SK-N-SH treated with all-trans-retinoic acid at 6 μM for 48 hours (cell line): Measurements from ENCODE around the gene DLG1.

Source experiments
- ATAC-seq: fragments of 200-7000 bp; cut with Tn5 transposase; 3 replicates; pipeline ENCODE4 v1.9.1; 2020; ENCODE audit warnings: mild to moderate bottlenecking, moderate library complexity
- ARNTL ChIP-seq: fragments of 450-650 bp; formaldehyde crosslinking; IDR thresholded peaks from 2 replicates; pipeline ENCODE4 v1.5.0; 2020; ENCODE audit warnings: low read depth, mild to moderate bottlenecking, moderate library complexity, borderline replicate concordance
- BACH2 ChIP-seq: fragments of 250-450 bp; sonication (Bioruptor Pico); IDR thresholded peaks from 2 replicates; pipeline ENCODE4 v1.9.0; 2021; ENCODE audit warnings: mild to moderate bottlenecking, borderline replicate concordance
- CSDC2 ChIP-seq: fragments of 250-450 bp; sonication (Bioruptor Pico); IDR thresholded peaks from 2 replicates; pipeline ENCODE4 v1.5.0; 2020; ENCODE audit warnings: mild to moderate bottlenecking, moderate library complexity
- ESRRG ChIP-seq: fragments of 250-450 bp; sonication (Bioruptor Pico); IDR thresholded peaks from 2 replicates; pipeline ENCODE4 v1.6.1; 2021; ENCODE audit warnings: mild to moderate bottlenecking
- GLIS3 ChIP-seq: fragments of 250-450 bp; sonication (Bioruptor Pico); IDR thresholded peaks from 2 replicates; pipeline ENCODE4 v1.5.0; 2020; ENCODE audit warnings: mild to moderate bottlenecking, moderate library complexity
- ISL1 ChIP-seq: fragments of 250-450 bp; sonication (Bioruptor Pico); IDR thresholded peaks from 2 replicates; pipeline ENCODE4 v2.1.2; 2022; ENCODE audit warnings: mild to moderate bottlenecking, moderate library complexity
- OSR1 ChIP-seq: fragments of 250-450 bp; sonication (Bioruptor Pico); IDR thresholded peaks from 2 replicates; pipeline ENCODE4 v1.8.0; 2022; ENCODE audit warnings: moderate library complexity, mild to moderate bottlenecking, inconsistent platforms
- RARB ChIP-seq: fragments of 250-450 bp; sonication (Bioruptor Pico); IDR thresholded peaks from 2 replicates; pipeline ENCODE4 v1.8.0; 2021; ENCODE audit warnings: mild to moderate bottlenecking, moderate library complexity
- SNAI2 ChIP-seq: fragments of 250-450 bp; sonication (Bioruptor Pico); IDR thresholded peaks from 2 replicates; pipeline ENCODE4 v1.5.0; 2020; ENCODE audit warnings: mild to moderate bottlenecking, moderate library complexity
- TCF4 ChIP-seq: fragments of 250-450 bp; sonication (Bioruptor Pico); IDR thresholded peaks from 2 replicates; pipeline ENCODE4 v1.8.0; 2021; ENCODE audit warnings: mild to moderate bottlenecking, moderate library complexity, borderline replicate concordance
- TOX ChIP-seq: fragments of 250-450 bp; sonication (Bioruptor Pico); IDR thresholded peaks from 2 replicates; pipeline ENCODE4 v1.8.0; 2021; ENCODE audit warnings: mild to moderate bottlenecking, moderate library complexity, borderline replicate concordance
- ZFP3 ChIP-seq: fragments of 250-450 bp; sonication (Bioruptor Pico); IDR thresholded peaks from 2 replicates; pipeline ENCODE4 v1.5.0; 2020; ENCODE audit warnings: mild to moderate bottlenecking, moderate library complexity
- ZFP30 ChIP-seq: fragments of 450-650 bp; formaldehyde crosslinking; IDR thresholded peaks from 2 replicates; pipeline ENCODE4 v1.5.0; 2022; ENCODE audit warnings: mild to moderate bottlenecking, moderate library complexity
- ZNF565 ChIP-seq: fragments of 450-650 bp; formaldehyde crosslinking; conservative IDR thresholded peaks from 2 replicates; pipeline ENCODE4 v1.5.0; 2020; ENCODE audit warnings: low read depth, mild to moderate bottlenecking, moderate library complexity
- ZNF70 ChIP-seq: fragments of 450-650 bp; formaldehyde crosslinking; IDR thresholded peaks from 2 replicates; pipeline ENCODE4 v1.5.0; 2020; ENCODE audit warnings: mild to moderate bottlenecking, moderate library complexity
- ZNF8 ChIP-seq: fragments of 450-650 bp; formaldehyde crosslinking; IDR thresholded peaks from 2 replicates; pipeline ENCODE4 v1.5.0; 2020; ENCODE audit warnings: mild to moderate bottlenecking, moderate library complexity
- TF ChIP-seq, protein P1 (sequence below): fragments of 250-450 bp; sonication (Bioruptor Pico); IDR thresholded peaks from 2 replicates; pipeline ENCODE4 v1.8.0; 2021; ENCODE audit warnings: low read depth, mild to moderate bottlenecking, moderate library complexity, borderline replicate concordance
- TF ChIP-seq, protein P2 (sequence below): fragments of 250-450 bp; sonication (Bioruptor Pico); IDR thresholded peaks from 2 replicates; pipeline ENCODE4 v1.5.1; 2020; ENCODE audit warnings: low read depth, mild to moderate bottlenecking, moderate library complexity
- TF ChIP-seq, protein P3 (sequence below): fragments of 250-450 bp; sonication (Bioruptor Pico); IDR thresholded peaks from 2 replicates; pipeline ENCODE4 v1.5.1; 2021; ENCODE audit warnings: mild to moderate bottlenecking, moderate library complexity
- TF ChIP-seq, protein P4 (sequence below): fragments of 250-450 bp; sonication (Bioruptor Pico); IDR thresholded peaks from 2 replicates; pipeline ENCODE4 v1.5.0; 2020; ENCODE audit warnings: mild to moderate bottlenecking, moderate library complexity
- TF ChIP-seq, protein P5 (sequence below): fragments of 250-450 bp; sonication (Bioruptor Pico); IDR thresholded peaks from 2 replicates; pipeline ENCODE4 v1.8.0; 2020; ENCODE audit warnings: mild to moderate bottlenecking, moderate library complexity, borderline replicate concordance

Gene DLG1

DNA sequence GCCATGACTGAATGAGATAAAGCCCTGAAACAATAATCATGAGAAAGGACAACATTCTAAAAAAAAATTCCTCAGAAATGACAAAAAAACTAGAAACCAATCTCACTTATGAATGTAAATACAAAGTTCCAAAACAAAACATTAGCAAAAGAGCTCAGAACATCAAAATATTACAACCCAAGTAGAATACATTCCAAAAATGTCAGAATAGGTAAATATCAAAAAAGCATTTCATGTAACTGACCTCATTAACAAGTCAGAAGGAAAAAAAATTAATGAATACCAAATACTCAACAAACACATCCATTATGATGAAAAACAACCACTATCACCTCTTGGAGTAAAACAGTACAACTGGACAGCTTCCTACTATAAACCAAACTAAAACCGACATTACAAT is 93.1 kb downstream of the DLG1 start:
- no peak for ATAC-seq
- TF ChIP-seq GLIS3 (CRISPR knock-in tag) (no peak), SNAI2 (CRISPR knock-in tag) (no peak), TOX (CRISPR knock-in tag) (no peak), ESRRG (CRISPR knock-in tag) (no peak), BACH2 (CRISPR knock-in tag) (no peak), TCF4 (CRISPR knock-in tag) (no peak), ZFP30 (CRISPR knock-in tag) (no peak), ISL1 (CRISPR knock-in tag) (no peak), OSR1 (no peak), ZNF8 (no peak), ARNTL (CRISPR knock-in tag) (no peak), ZNF565 (CRISPR knock-in tag) (no peak), ZFP3 (CRISPR knock-in tag) (no peak), RARB (CRISPR knock-in tag) (no peak)
- TF ChIP-seq, protein P1, sequence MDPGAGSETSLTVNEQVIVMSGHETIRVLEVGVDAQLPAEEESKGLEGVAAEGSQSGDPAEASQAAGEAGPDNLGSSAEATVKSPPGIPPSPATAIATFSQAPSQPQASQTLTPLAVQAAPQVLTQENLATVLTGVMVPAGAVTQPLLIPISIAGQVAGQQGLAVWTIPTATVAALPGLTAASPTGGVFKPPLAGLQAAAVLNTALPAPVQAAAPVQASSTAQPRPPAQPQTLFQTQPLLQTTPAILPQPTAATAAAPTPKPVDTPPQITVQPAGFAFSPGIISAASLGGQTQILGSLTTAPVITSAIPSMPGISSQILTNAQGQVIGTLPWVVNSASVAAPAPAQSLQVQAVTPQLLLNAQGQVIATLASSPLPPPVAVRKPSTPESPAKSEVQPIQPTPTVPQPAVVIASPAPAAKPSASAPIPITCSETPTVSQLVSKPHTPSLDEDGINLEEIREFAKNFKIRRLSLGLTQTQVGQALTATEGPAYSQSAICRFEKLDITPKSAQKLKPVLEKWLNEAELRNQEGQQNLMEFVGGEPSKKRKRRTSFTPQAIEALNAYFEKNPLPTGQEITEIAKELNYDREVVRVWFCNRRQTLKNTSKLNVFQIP (CRISPR knock-in tag), result no peak
- TF ChIP-seq, protein P2, sequence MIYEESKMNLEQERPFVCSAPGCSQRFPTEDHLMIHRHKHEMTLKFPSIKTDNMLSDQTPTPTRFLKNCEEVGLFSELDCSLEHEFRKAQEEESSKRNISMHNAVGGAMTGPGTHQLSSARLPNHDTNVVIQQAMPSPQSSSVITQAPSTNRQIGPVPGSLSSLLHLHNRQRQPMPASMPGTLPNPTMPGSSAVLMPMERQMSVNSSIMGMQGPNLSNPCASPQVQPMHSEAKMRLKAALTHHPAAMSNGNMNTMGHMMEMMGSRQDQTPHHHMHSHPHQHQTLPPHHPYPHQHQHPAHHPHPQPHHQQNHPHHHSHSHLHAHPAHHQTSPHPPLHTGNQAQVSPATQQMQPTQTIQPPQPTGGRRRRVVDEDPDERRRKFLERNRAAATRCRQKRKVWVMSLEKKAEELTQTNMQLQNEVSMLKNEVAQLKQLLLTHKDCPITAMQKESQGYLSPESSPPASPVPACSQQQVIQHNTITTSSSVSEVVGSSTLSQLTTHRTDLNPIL (CRISPR knock-in tag), result no peak
- TF ChIP-seq, protein P3, sequence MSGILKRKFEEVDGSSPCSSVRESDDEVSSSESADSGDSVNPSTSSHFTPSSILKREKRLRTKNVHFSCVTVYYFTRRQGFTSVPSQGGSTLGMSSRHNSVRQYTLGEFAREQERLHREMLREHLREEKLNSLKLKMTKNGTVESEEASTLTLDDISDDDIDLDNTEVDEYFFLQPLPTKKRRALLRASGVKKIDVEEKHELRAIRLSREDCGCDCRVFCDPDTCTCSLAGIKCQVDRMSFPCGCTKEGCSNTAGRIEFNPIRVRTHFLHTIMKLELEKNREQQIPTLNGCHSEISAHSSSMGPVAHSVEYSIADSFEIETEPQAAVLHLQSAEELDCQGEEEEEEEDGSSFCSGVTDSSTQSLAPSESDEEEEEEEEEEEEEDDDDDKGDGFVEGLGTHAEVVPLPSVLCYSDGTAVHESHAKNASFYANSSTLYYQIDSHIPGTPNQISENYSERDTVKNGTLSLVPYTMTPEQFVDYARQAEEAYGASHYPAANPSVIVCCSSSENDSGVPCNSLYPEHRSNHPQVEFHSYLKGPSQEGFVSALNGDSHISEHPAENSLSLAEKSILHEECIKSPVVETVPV (CRISPR knock-in tag), result no peak
- TF ChIP-seq, protein P4, sequence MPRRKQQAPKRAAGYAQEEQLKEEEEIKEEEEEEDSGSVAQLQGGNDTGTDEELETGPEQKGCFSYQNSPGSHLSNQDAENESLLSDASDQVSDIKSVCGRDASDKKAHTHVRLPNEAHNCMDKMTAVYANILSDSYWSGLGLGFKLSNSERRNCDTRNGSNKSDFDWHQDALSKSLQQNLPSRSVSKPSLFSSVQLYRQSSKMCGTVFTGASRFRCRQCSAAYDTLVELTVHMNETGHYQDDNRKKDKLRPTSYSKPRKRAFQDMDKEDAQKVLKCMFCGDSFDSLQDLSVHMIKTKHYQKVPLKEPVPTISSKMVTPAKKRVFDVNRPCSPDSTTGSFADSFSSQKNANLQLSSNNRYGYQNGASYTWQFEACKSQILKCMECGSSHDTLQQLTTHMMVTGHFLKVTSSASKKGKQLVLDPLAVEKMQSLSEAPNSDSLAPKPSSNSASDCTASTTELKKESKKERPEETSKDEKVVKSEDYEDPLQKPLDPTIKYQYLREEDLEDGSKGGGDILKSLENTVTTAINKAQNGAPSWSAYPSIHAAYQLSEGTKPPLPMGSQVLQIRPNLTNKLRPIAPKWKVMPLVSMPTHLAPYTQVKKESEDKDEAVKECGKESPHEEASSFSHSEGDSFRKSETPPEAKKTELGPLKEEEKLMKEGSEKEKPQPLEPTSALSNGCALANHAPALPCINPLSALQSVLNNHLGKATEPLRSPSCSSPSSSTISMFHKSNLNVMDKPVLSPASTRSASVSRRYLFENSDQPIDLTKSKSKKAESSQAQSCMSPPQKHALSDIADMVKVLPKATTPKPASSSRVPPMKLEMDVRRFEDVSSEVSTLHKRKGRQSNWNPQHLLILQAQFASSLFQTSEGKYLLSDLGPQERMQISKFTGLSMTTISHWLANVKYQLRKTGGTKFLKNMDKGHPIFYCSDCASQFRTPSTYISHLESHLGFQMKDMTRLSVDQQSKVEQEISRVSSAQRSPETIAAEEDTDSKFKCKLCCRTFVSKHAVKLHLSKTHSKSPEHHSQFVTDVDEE (CRISPR knock-in tag), result no peak
- TF ChIP-seq, protein P5, sequence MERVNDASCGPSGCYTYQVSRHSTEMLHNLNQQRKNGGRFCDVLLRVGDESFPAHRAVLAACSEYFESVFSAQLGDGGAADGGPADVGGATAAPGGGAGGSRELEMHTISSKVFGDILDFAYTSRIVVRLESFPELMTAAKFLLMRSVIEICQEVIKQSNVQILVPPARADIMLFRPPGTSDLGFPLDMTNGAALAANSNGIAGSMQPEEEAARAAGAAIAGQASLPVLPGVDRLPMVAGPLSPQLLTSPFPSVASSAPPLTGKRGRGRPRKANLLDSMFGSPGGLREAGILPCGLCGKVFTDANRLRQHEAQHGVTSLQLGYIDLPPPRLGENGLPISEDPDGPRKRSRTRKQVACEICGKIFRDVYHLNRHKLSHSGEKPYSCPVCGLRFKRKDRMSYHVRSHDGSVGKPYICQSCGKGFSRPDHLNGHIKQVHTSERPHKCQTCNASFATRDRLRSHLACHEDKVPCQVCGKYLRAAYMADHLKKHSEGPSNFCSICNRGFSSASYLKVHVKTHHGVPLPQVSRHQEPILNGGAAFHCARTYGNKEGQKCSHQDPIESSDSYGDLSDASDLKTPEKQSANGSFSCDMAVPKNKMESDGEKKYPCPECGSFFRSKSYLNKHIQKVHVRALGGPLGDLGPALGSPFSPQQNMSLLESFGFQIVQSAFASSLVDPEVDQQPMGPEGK (CRISPR knock-in tag), result no peak

DNA sequence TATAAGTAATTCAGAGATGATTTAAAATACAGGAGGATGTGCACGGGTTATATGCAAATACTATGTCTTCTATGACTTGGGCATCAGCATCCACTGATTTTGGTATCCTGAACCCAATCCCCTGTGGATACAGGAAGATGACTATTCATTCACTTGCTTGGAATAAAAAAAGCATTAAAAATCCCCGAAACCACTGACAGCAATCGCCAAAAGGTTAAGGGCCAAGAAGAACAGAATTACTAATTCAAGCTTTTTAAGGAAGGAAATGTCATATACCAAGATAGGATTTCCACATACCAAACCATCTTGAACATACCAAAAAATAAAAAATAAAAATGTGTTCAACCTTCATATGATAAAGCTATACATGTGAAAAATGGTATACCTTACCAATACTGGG is 93.7 kb downstream of the DLG1 start:
- no peak for ATAC-seq
- TF ChIP-seq ZNF565 (CRISPR knock-in tag) (no peak), RARB (CRISPR knock-in tag) (no peak), ESRRG (CRISPR knock-in tag) (no peak), OSR1 (no peak), ZNF70 (CRISPR knock-in tag) (no peak), ISL1 (CRISPR knock-in tag) (no peak), ARNTL (CRISPR knock-in tag) (no peak), CSDC2 (CRISPR knock-in tag) (no peak), ZFP3 (CRISPR knock-in tag) (no peak)
- TF ChIP-seq, protein P3 (CRISPR knock-in tag), result no peak
- TF ChIP-seq, protein P5 (CRISPR knock-in tag), result no peak
- TF ChIP-seq, protein P4 (CRISPR knock-in tag), result no peak
